Prostate gland (tissue), 2 donors: ENCODE measurements around the gene HOXA10.

Experiments used
- POLR2A ChIP-seq: fragments of 450-650 bp; IDR thresholded peaks from one replicate; pipeline ENCODE4 v1.6.1; 2016; ENCODE audit warnings: antibody characterized with exemption, mild to moderate bottlenecking
- TF ChIP-seq, protein P1 (sequence below), 4 experiments: fragments of 200-600 bp in 2 of 4; fragments of 450-650 bp in 2 of 4; sonication (generic) in 2 of 4; IDR thresholded peaks; 1 replicate in 3 of 4; 2 replicates in 1 of 4; pipeline ENCODE4 v1.5.1; 2016 to 2019; ENCODE audit warnings: antibody characterized with exemption in 4 of 4, mild to moderate bottlenecking in 2 of 4, moderate library complexity in 2 of 4

DNA sequence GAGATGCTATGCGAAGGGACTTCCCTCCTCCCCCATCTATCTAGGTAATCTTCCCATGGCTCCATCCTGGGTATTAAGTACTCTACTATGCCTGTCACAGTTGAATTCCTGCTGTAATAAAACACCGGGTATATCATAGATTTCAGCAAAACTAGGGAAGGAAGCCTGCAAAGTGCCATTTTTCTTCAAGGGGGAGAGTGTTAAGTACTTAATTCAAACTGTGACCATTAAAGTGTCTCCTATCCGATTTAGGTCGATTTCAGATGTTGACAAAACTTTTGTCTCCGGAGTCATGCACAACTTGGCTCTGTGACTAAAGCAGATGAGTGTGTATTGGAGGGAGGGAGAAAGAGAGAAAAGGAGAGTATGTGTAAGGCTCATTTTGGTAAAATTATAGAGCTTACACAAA is 48.1 kb downstream of the HOXA10 start:
- no peak for TF ChIP-seq POLR2A
- TF ChIP-seq, protein P1, sequence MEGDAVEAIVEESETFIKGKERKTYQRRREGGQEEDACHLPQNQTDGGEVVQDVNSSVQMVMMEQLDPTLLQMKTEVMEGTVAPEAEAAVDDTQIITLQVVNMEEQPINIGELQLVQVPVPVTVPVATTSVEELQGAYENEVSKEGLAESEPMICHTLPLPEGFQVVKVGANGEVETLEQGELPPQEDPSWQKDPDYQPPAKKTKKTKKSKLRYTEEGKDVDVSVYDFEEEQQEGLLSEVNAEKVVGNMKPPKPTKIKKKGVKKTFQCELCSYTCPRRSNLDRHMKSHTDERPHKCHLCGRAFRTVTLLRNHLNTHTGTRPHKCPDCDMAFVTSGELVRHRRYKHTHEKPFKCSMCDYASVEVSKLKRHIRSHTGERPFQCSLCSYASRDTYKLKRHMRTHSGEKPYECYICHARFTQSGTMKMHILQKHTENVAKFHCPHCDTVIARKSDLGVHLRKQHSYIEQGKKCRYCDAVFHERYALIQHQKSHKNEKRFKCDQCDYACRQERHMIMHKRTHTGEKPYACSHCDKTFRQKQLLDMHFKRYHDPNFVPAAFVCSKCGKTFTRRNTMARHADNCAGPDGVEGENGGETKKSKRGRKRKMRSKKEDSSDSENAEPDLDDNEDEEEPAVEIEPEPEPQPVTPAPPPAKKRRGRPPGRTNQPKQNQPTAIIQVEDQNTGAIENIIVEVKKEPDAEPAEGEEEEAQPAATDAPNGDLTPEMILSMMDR (IDR thresholded peaks at IDR 0.05): no peak
